Measurements from ENCODE around the gene OTUB1. TPM values are rescaled to one million over a fixed set of nuclear protein-coding genes. Genes with fewer than 3 reads are reported as not detected.

Gene OTUB1
- total RNA-seq, 1 experiment from 2014 or later = 119 TPM

GRCh38 chr11:63985812-63986155 is 454 bp upstream of the OTUB1 start:
- peak overlapping the region; percentile 18 for H3K27ac ChIP-seq
- no peaks in the 10 kb centered on the region for H3K27me3 ChIP-seq (ENCODE audit: insufficient read depth, low read depth)
- H3K4me3 ChIP-seq = peak overlapping the region; percentile 72
- ChIA-PET CTCF (no interaction called here), POLR2A (ENCODE audit: unreplicated experiment) (no interaction called here)
- intact Hi-C loops (cut with micrococcal nuclease; ENCODE audit: unreplicated experiment) = no loop called here
- TF ChIP-seq EZH2 (IDR thresholded peaks at IDR 0.05; ENCODE audit: low read depth) = no peak
- no peak for TF ChIP-seq CTCF (conservative IDR thresholded peaks at IDR 0.05)
- BruUV-seq (replicated peaks) = TSS peak; percentile 72
- H3K4me1 ChIP-seq (replicated peaks; ENCODE audit: insufficient read depth) = peaks cover 23% of the 10 kb centered on the region
- H2AFZ ChIP-seq = peak overlapping the region; percentile 78
- H3F3A ChIP-seq (ENCODE audit: insufficient read depth, low read depth) = peaks cover 26% of the 10 kb centered on the region
- no peaks in the 10 kb centered on the region for H3K9me2 ChIP-seq (ENCODE audit: insufficient read depth)
- H3K4me2 ChIP-seq = peak overlapping the region; percentile 89
- H3K36me3 ChIP-seq (ENCODE audit: low read depth) = peaks cover 19% of the 10 kb centered on the region; the same call in 1 of the 2 replicates
- peaks cover 36% of the 10 kb centered on the region for H3K79me2 ChIP-seq (ENCODE audit: low read depth)
- H3K9me3 ChIP-seq (ENCODE audit: insufficient read depth, low read depth) = no peaks in the 10 kb centered on the region
- H4K20me1 ChIP-seq (ENCODE audit: insufficient read depth) = peaks cover 22% of the 10 kb centered on the region
- no peak for DNase-seq

DNA sequence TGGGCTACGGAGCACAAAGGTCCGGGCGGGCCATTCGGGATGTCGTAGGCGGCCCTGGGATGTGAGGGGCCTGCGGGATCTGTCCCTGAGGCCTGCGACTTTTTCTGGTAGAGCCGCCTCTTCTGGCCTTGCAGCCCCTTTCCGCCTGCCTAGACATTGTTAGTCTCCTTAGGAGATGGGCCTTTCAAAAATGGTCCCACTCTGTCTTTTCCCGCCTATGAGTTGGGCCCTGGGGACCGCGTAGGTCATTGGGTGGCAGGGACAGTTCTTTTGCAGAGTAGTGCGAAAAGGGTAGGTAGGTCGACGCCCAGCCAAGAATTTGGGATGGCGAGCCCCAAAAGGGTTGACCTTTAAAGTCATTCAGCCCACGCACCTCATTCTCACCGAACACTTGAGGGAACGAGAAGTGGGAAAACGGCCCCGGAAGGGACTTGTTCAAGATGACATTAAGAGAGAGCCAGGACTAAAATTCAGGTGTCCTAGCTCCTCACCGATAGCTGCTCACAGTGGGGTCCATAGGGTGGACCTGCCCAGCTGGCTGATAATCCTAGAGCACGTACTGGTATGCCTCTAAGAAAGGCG is 785 bp downstream of the OTUB1 start:
- no peak for DNase-seq
- TF ChIP-seq CTCF (conservative IDR thresholded peaks at IDR 0.05) (no peak), EZH2 (IDR thresholded peaks at IDR 0.05; ENCODE audit: low read depth) (no peak)
- peaks cover 23% of the 10 kb centered on the region for H3K4me1 ChIP-seq (replicated peaks; ENCODE audit: insufficient read depth)
- H3K9me2 ChIP-seq (ENCODE audit: insufficient read depth) = no peaks in the 10 kb centered on the region
- peak overlapping the region; percentile 89 for H3K4me2 ChIP-seq
- no TSS peak for BruUV-seq (replicated peaks)
- H3K27me3 ChIP-seq (ENCODE audit: insufficient read depth, low read depth) = no peaks in the 10 kb centered on the region
- H3F3A ChIP-seq (ENCODE audit: insufficient read depth, low read depth) = peaks cover 17% of the 10 kb centered on the region
- H3K36me3 ChIP-seq (ENCODE audit: low read depth) = peaks cover 22% of the 10 kb centered on the region; the same call in 1 of the 2 replicates
- peaks cover 36% of the 10 kb centered on the region for H3K79me2 ChIP-seq (ENCODE audit: low read depth)
- peak overlapping the region; percentile 72 for H3K4me3 ChIP-seq
- H3K9me3 ChIP-seq (ENCODE audit: insufficient read depth, low read depth) = no peaks in the 10 kb centered on the region
- CTCF ChIA-PET = no interaction called here
- H3K27ac ChIP-seq = no peak overlapping the region
- H4K20me1 ChIP-seq (ENCODE audit: insufficient read depth) = peaks cover 28% of the 10 kb centered on the region
- intact Hi-C loops (cut with micrococcal nuclease; ENCODE audit: unreplicated experiment) = no loop called here
- POLR2A ChIA-PET (ENCODE audit: unreplicated experiment) = interaction anchor here (0.7 kb wide), 1 partner anchor 15 kb away, joined by 3 read pairs; no protein-coding TSS in a partner anchor
- no peak overlapping the region for H2AFZ ChIP-seq

DNA sequence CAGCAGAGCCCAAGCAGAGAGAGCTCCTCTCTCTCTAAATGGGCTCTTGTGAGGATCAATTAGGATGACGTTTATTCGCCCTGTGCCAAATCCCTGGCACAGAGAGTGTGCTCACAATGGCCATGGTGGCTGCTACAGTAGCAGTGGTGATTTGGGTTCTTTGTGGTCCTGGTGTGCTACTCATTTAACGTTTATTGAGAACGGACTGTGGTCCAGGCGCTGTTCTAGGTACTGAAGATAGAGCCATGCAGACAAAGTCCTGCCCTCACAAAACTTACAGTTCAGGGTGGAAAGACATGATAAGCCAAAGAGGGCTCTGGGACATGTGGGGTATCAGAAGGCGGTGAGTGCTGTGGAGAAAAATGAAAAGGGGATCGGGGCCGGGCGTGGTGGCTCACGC is 5.3 kb downstream of the OTUB1 start:
- Histone ChIP-seq H2AFZ (no peak overlapping the region), H3K9me2 (ENCODE audit: insufficient read depth) (no peaks in the 10 kb centered on the region), H3K4me2 (no peak overlapping the region), H3F3A (ENCODE audit: insufficient read depth, low read depth) (peaks cover 30% of the 10 kb centered on the region; the same call in 1 of the 2 replicates), H3K27ac (no peak overlapping the region), H3K4me3 (no peak overlapping the region), H4K20me1 (ENCODE audit: insufficient read depth) (peaks cover 66% of the 10 kb centered on the region), H3K4me1 (replicated peaks; ENCODE audit: insufficient read depth) (peaks cover 15% of the 10 kb centered on the region), H3K9me3 (ENCODE audit: insufficient read depth, low read depth) (no peaks in the 10 kb centered on the region), H3K36me3 (ENCODE audit: low read depth) (peaks cover 24% of the 10 kb centered on the region; the same call in 1 of the 2 replicates), H3K79me2 (ENCODE audit: low read depth) (peaks cover 28% of the 10 kb centered on the region), H3K27me3 (ENCODE audit: insufficient read depth, low read depth) (no peaks in the 10 kb centered on the region)
- ChIA-PET CTCF (no interaction called here), POLR2A (ENCODE audit: unreplicated experiment) (interaction anchor here (0.7 kb wide), 1 partner anchor 97 kb away, joined by 4 read pairs; no protein-coding TSS in a partner anchor)
- intact Hi-C loops (cut with micrococcal nuclease; ENCODE audit: unreplicated experiment) = no loop called here
- BruUV-seq (replicated peaks) = no TSS peak
- no peak for TF ChIP-seq EZH2 (IDR thresholded peaks at IDR 0.05; ENCODE audit: low read depth)
- TF ChIP-seq CTCF (conservative IDR thresholded peaks at IDR 0.05) = no peak
- no peak for DNase-seq
